SK-N-SH (cell line): Measurements from ENCODE around the gene CCDC91. TPM values are rescaled to one million over a fixed set of nuclear protein-coding genes. Genes with fewer than 3 reads are reported as not detected.
"Not testable (repeated sequence)": the region's sequence is repeated elsewhere in the genome, so short reads cannot be mapped to it uniquely, and the experiment has no call there.

Experiments
- CTCF ChIA-PET: fragments of 300-600, 350-600 bp; formaldehyde crosslinking; extraction: SDS; loops from one replicate; lab custom pipeline; 2021; lab: Yijun Ruan, JAX
- POLR2A ChIA-PET: fragments of 350-600 bp; sonication (Branson Sonifier 250); formaldehyde crosslinking; extraction: SDS; loops from one replicate; lab custom pipeline; 2020; ENCODE audit warnings: antibody characterized with exemption, inconsistent platforms; lab: Yijun Ruan, JAX
- DNase-seq: peaks from one replicate; pipeline ENCODE4 v3.0.0; 2012
- H2AFZ ChIP-seq: fragments of 200-600 bp; sonication (generic); 2 replicates; pipeline ENCODE4 v1.8.1; 2016; ENCODE audit warnings: antibody characterized with exemption, mild to moderate bottlenecking, low read depth
- H3F3A ChIP-seq: fragments of 200-600 bp; sonication (generic); replicated peaks from 2 replicates; pipeline ENCODE3; 2016; ENCODE audit warnings: antibody characterized with exemption, mild to moderate bottlenecking; ENCODE audit not compliant: insufficient read depth
- H3K27ac ChIP-seq, 2 experiments: fragments of 200-500 bp in 1 of 2; fragments of 200-600 bp in 1 of 2; sonication (Bioruptor generic) in 1 of 2; sonication (generic), shearing (Covaris generic) in 1 of 2; 2 replicates each; pipeline versions ENCODE4 v1.5.1 to v1.6.1; 2014 to 2016; ENCODE audit warnings: low read depth in 2 of 2, inconsistent platforms in 1 of 2, low read length in 1 of 2, mild to moderate bottlenecking in 1 of 2, mixed read lengths in 1 of 2
- H3K27me3 ChIP-seq: fragments of 200-600 bp; sonication (generic), shearing (Covaris generic); 2 replicates; pipeline ENCODE4 v1.6.1; 2016; ENCODE audit warnings: mixed run types; ENCODE audit not compliant: insufficient read depth
- H3K36me3 ChIP-seq, 2 experiments: fragments of 200-500 bp in 1 of 2; fragments of 200-600 bp in 1 of 2; sonication (Bioruptor generic) in 1 of 2; sonication (generic) in 1 of 2; replicated peaks in 1 of 2; 2 replicates each; pipeline versions ENCODE3 to v1.5.1; 2014 to 2016; ENCODE audit warnings: low read length in 1 of 2, mild to moderate bottlenecking in 1 of 2; ENCODE audit not compliant: insufficient read depth in 2 of 2, control insufficient read depth in 1 of 2
- H3K4me1 ChIP-seq, 2 experiments: fragments of 200-500 bp in 1 of 2; fragments of 200-600 bp in 1 of 2; sonication (Bioruptor generic) in 1 of 2; sonication (generic), shearing (Covaris generic) in 1 of 2; 2 replicates each; pipeline versions ENCODE4 v1.5.1 to v1.6.1; 2014 to 2016; ENCODE audit warnings: low read depth in 1 of 2, low read length in 1 of 2, mixed run types in 1 of 2; ENCODE audit not compliant: insufficient read depth in 2 of 2, control insufficient read depth in 1 of 2
- H3K4me2 ChIP-seq: fragments of 200-600 bp; sonication (generic), shearing (Covaris generic); 2 replicates; pipeline ENCODE4 v1.6.1; 2017; ENCODE audit warnings: mixed run types
- H3K4me3 ChIP-seq, 2 experiments: fragments of 200-500 bp in 1 of 2; fragments of 200-600 bp in 1 of 2; sonication (Bioruptor generic) in 1 of 2; sonication (generic), shearing (Covaris generic) in 1 of 2; 2 replicates each; pipeline versions ENCODE4 v1.5.1 to v1.8.1; 2014 to 2016; ENCODE audit warnings: low read depth in 2 of 2, inconsistent platforms in 1 of 2, low read length in 1 of 2, mild to moderate bottlenecking in 1 of 2, mixed read lengths in 1 of 2, moderate library complexity in 1 of 2
- H3K79me2 ChIP-seq: fragments of 200-600 bp; sonication (generic); 2 replicates; pipeline ENCODE4 v1.8.1; 2017; ENCODE audit warnings: mild to moderate bottlenecking; ENCODE audit not compliant: insufficient read depth
- H3K9ac ChIP-seq: fragments of 200-600 bp; sonication (generic); 2 replicates; pipeline ENCODE4 v1.6.1; 2017; ENCODE audit warnings: mixed run types
- H3K9me2 ChIP-seq: fragments of 200-600 bp; sonication (generic); 2 replicates; pipeline ENCODE4 v1.6.1; 2017; ENCODE audit warnings: mixed run types
- H3K9me3 ChIP-seq: fragments of 200-600 bp; sonication (generic); 2 replicates; pipeline ENCODE4 v1.6.1; 2017; ENCODE audit warnings: mixed run types, mild to moderate bottlenecking, moderate library complexity
- H4K20me1 ChIP-seq: fragments of 200-600 bp; sonication (generic); 2 replicates; pipeline ENCODE4 v1.6.1; 2017; ENCODE audit warnings: mild to moderate bottlenecking, mixed run types; ENCODE audit not compliant: insufficient read depth
- CHD2 ChIP-seq: fragments of 150-350 bp; IDR thresholded peaks from 2 replicates; pipeline ENCODE4 v1.6.1; 2018; ENCODE audit warnings: low read length; ENCODE audit not compliant: partially characterized antibody
- ELF1 ChIP-seq: IDR thresholded peaks from 2 replicates; pipeline ENCODE4 v1.4.0; 2012
- EP300 ChIP-seq, 2 experiments: IDR thresholded peaks; 2 replicates each; pipeline versions ENCODE4 v1.4.0 to v1.6.1; 2012; ENCODE audit warnings: borderline replicate concordance in 1 of 2, low read depth in 1 of 2, low read length in 1 of 2
- GATA2 ChIP-seq: sonication (generic); formaldehyde crosslinking; IDR thresholded peaks from 2 replicates; pipeline ENCODE4 v1.5.0; 2020; ENCODE audit warnings: mild to moderate bottlenecking, missing genetic modification reagents
- JUND ChIP-seq: IDR thresholded peaks from 2 replicates; pipeline ENCODE4 v1.4.0; 2012
- MEF2A ChIP-seq: IDR thresholded peaks from 2 replicates; pipeline ENCODE4 v1.4.0; 2012; ENCODE audit warnings: low read depth, borderline replicate concordance
- NFIC ChIP-seq: IDR thresholded peaks from 2 replicates; pipeline ENCODE4 v1.4.0; 2012; ENCODE audit warnings: borderline replicate concordance
- PBX3 ChIP-seq: IDR thresholded peaks from 2 replicates; pipeline ENCODE4; 2012
- RAD21 ChIP-seq: IDR thresholded peaks from 2 replicates; pipeline ENCODE4 v1.6.1; 2012; ENCODE audit warnings: mild to moderate bottlenecking, low read length
- REST ChIP-seq: IDR thresholded peaks from 2 replicates; pipeline ENCODE4 v1.6.1; 2012; ENCODE audit warnings: mild to moderate bottlenecking, low read depth, low read length, moderate library complexity
- RFX5 ChIP-seq: IDR thresholded peaks from 2 replicates; pipeline ENCODE4 v1.6.1; 2012; ENCODE audit warnings: mild to moderate bottlenecking, improper control_type of control experiment, low read length
- TCF12 ChIP-seq: IDR thresholded peaks from 2 replicates; pipeline ENCODE4 v1.4.0; 2012
- whole genome bisulfite sequencing: methylation state at CpG from one replicate; pipeline ENCODE4 v1.1.6; 2017; ENCODE audit warnings: low lambda C conversion rate; 5-methylcytosine and 5-hydroxymethylcytosine counted together
- polyA plus RNA-seq, 3 experiments: library from polyadenylated mRNA; depleted of rRNA; stranded (reverse); fragments of >200 nt; gene quantifications; 2 replicates each; pipeline ENCODE4 v1.2.3, GENCODE V29; 2012

The CCDC91 gene
- polyA plus RNA-seq, 1 of the 3 experiments (the other 2 are of a cell fraction): 13.0 TPM

- Histone ChIP-seq H3K4me1 (no peaks in the 10 kb centered on the region), H4K20me1 (no peaks in the 10 kb centered on the region), H2AFZ (no peak overlapping the region), H3K9me3 (peaks cover 10% of the 10 kb centered on the region; the same call in 1 of the 2 replicates), H3K27ac (no peak overlapping the region), H3K36me3 (peaks cover 0 to 11% of the 10 kb centered on the region in 2 experiments), H3K4me3 (no peak overlapping the region), H3K27me3 (no peaks in the 10 kb centered on the region), H3K4me2 (no peak overlapping the region), H3K79me2 (no peaks in the 10 kb centered on the region), H3K9ac (no peak overlapping the region), H3K9me2 (no peaks in the 10 kb centered on the region), H3F3A (no peaks in the 10 kb centered on the region)
- POLR2A ChIA-PET: no interaction called here
- DNase-seq: no peak
- TF ChIP-seq RAD21 (no peak), EP300 (IDR thresholded peaks at IDR 0.05; ENCODE audit: borderline replicate concordance in 1 of 2, low read depth in 1 of 2, low read length in 1 of 2) (no peak), TCF12 (no peak), REST (no peak), CHD2 (no peak), JUND (0 out of 2 replicates have a peak, but pooled peaks have one; percentile 4), RFX5 (no peak)
- CTCF ChIA-PET: no interaction called here
Measured at GRCh38 chr12:28374556-28374955, 184.3 kb downstream of the CCDC91 start.

GRCh38 chr12:28378736-28379135, 188.5 kb downstream of the CCDC91 start:
- Histone ChIP-seq H3K9ac (no peak overlapping the region), H3F3A (no peaks in the 10 kb centered on the region), H3K4me2 (no peak overlapping the region), H3K36me3 (peaks cover 0 to 3% of the 10 kb centered on the region in 2 experiments), H2AFZ (no peak overlapping the region), H4K20me1 (no peaks in the 10 kb centered on the region), H3K4me1 (no peaks in the 10 kb centered on the region), H3K4me3 (no peak overlapping the region), H3K9me3 (no peaks in the 10 kb centered on the region; the same call in 1 of the 2 replicates), H3K79me2 (no peaks in the 10 kb centered on the region), H3K27ac (no peak overlapping the region), H3K27me3 (no peaks in the 10 kb centered on the region), H3K9me2 (no peaks in the 10 kb centered on the region)
- TF ChIP-seq JUND (peak; percentile 34), GATA2 (CRISPR knock-in tag) (no peak), TCF12 (peak; percentile 35; the same call in 1 of the 2 replicates), ELF1 (no peak), EP300 (IDR thresholded peaks at IDR 0.05; ENCODE audit: borderline replicate concordance in 1 of 2, low read depth in 1 of 2, low read length in 1 of 2) (peak in 1 of 2 experiments; percentile 56; a peak in 1 of 4 replicates), PBX3 (peak; percentile 35; the same call in 1 of the 2 replicates), NFIC (peak; percentile 79), MEF2A (peak; percentile 65; the same call in 1 of the 2 replicates)
- DNase-seq: no peak
- CTCF ChIA-PET: no interaction called here
- POLR2A ChIA-PET: no interaction called here

GRCh38 chr12:28379779-28380178, 189.5 kb downstream of the CCDC91 start:
- H3K9me2 ChIP-seq, H3K9me3 ChIP-seq, DNase-seq, H3K4me2 ChIP-seq, H3K27me3 ChIP-seq, H3K36me3 ChIP-seq, CTCF ChIA-PET, H3K27ac ChIP-seq, H3K4me3 ChIP-seq, H3F3A ChIP-seq, H3K9ac ChIP-seq, H2AFZ ChIP-seq, H4K20me1 ChIP-seq, POLR2A ChIA-PET, H3K4me1 ChIP-seq, H3K79me2 ChIP-seq: not testable (repeated sequence)
- WGBS: 77% methylated on average over 3 of the region's 3 CpGs
